ENCODE results near the gene COLQ.

COLQ gene

GRCh38 chr3:15521573-15521965, at the start of gene COLQ:
Gene COLQ (minus strand): TSS chr3:15521706. CDS start chr3:15521625, 81 bp downstream.
- no peak for DNase-seq (ENCODE audit: low spot score in 2 of 2)
- in situ Hi-C loops (cut with MboI; ENCODE audit: low sequenced_read_pairs), result no loop called here
- H3K4me3 ChIP-seq, result no peak within 1 kb of the TSS
- H3K27me3 ChIP-seq (ENCODE audit: low read depth), result peaks cover 25% of the 10 kb centered on the region
- no peaks in the 10 kb centered on the region for H3K9me3 ChIP-seq
- no peaks in the 10 kb centered on the region for H3K4me1 ChIP-seq
- H3K36me3 ChIP-seq (replicated peaks), result no peaks in the 10 kb centered on the region

GRCh38 chr3:15563190-15563589, 41.7 kb upstream of the COLQ start:
- no peak for DNase-seq (ENCODE audit: low spot score in 2 of 2)
- in situ Hi-C loops (cut with MboI; ENCODE audit: low sequenced_read_pairs), result no loop called here
- Histone ChIP-seq H3K4me3 (no peak overlapping the region), H3K9me3 (no peaks in the 10 kb centered on the region), H3K36me3 (replicated peaks) (peaks cover 26% of the 10 kb centered on the region), H3K27me3 (ENCODE audit: low read depth) (no peaks in the 10 kb centered on the region), H3K4me1 (peaks cover 4% of the 10 kb centered on the region)

- in situ Hi-C loops (cut with MboI; ENCODE audit: low sequenced_read_pairs), result no loop called here
- H3K27me3 ChIP-seq (ENCODE audit: low read depth), result no peaks in the 10 kb centered on the region
- peaks cover 20% of the 10 kb centered on the region for H3K36me3 ChIP-seq (replicated peaks)
Measured at GRCh38 chr3:15562560-15562959, 41.1 kb upstream of the COLQ start.

GRCh38 chr3:15558581-15558980, 37.1 kb upstream of the COLQ start:
- H3K4me1 ChIP-seq, result peaks cover 4% of the 10 kb centered on the region
- no peak for DNase-seq (ENCODE audit: low spot score in 2 of 2)
- H3K9me3 ChIP-seq, result no peaks in the 10 kb centered on the region
- no peaks in the 10 kb centered on the region for H3K27me3 ChIP-seq (ENCODE audit: low read depth)
- no peak overlapping the region for H3K4me3 ChIP-seq
- in situ Hi-C loops (cut with MboI; ENCODE audit: low sequenced_read_pairs), result no loop called here
- H3K36me3 ChIP-seq (replicated peaks), result peaks cover 10% of the 10 kb centered on the region

More at GRCh38 chr3:15562560-15562959, 41.1 kb upstream of the COLQ start:
- no peak overlapping the region for H3K4me3 ChIP-seq
- H3K9me3 ChIP-seq, result no peaks in the 10 kb centered on the region
- peaks cover 4% of the 10 kb centered on the region for H3K4me1 ChIP-seq
- no peak for DNase-seq (ENCODE audit: low spot score in 2 of 2)

- Histone ChIP-seq H3K4me1 (peaks cover 4% of the 10 kb centered on the region), H3K4me3 (no peak overlapping the region), H3K9me3 (no peaks in the 10 kb centered on the region), H3K36me3 (replicated peaks) (peaks cover 4% of the 10 kb centered on the region), H3K27me3 (ENCODE audit: low read depth) (no peaks in the 10 kb centered on the region)
- in situ Hi-C loops (cut with MboI; ENCODE audit: low sequenced_read_pairs), result no loop called here
- peak in 1 of 2 experiments; percentile 35 for DNase-seq (ENCODE audit: low spot score in 2 of 2)
Measured at GRCh38 chr3:15557511-15557946, 36.0 kb upstream of the COLQ start.

GRCh38 chr3:15556512-15556911, 35.0 kb upstream of the COLQ start:
- in situ Hi-C loops (cut with MboI; ENCODE audit: low sequenced_read_pairs), result no loop called here
- DNase-seq (ENCODE audit: low spot score in 2 of 2), result no peak
- no peaks in the 10 kb centered on the region for H3K9me3 ChIP-seq

GRCh38 chr3:15553749-15554148, 32.2 kb upstream of the COLQ start:
- no peak for DNase-seq (ENCODE audit: low spot score in 2 of 2)
- in situ Hi-C loops (cut with MboI; ENCODE audit: low sequenced_read_pairs), result no loop called here
- Histone ChIP-seq H3K4me1 (no peaks in the 10 kb centered on the region), H3K36me3 (replicated peaks) (no peaks in the 10 kb centered on the region), H3K4me3 (no peak overlapping the region), H3K9me3 (no peaks in the 10 kb centered on the region), H3K27me3 (ENCODE audit: low read depth) (no peaks in the 10 kb centered on the region)

More at GRCh38 chr3:15556512-15556911, 35.0 kb upstream of the COLQ start:
- Histone ChIP-seq H3K4me3 (no peak overlapping the region), H3K4me1 (peaks cover 4% of the 10 kb centered on the region), H3K27me3 (ENCODE audit: low read depth) (no peaks in the 10 kb centered on the region), H3K36me3 (replicated peaks) (0 out of 2 replicates have a peak, but pooled peaks cover 3% of the 10 kb centered on the region)

- Histone ChIP-seq H3K9me3 (no peaks in the 10 kb centered on the region), H3K36me3 (replicated peaks) (no peaks in the 10 kb centered on the region), H3K27me3 (ENCODE audit: low read depth) (no peaks in the 10 kb centered on the region), H3K4me3 (no peak overlapping the region), H3K4me1 (no peaks in the 10 kb centered on the region)
- DNase-seq (ENCODE audit: low spot score in 2 of 2), result no peak
- in situ Hi-C loops (cut with MboI; ENCODE audit: low sequenced_read_pairs), result no loop called here
Measured at GRCh38 chr3:15551902-15552301, 30.4 kb upstream of the COLQ start.

- Histone ChIP-seq H3K9me3 (no peaks in the 10 kb centered on the region), H3K4me1 (no peaks in the 10 kb centered on the region), H3K36me3 (replicated peaks) (no peaks in the 10 kb centered on the region), H3K4me3 (no peak overlapping the region), H3K27me3 (ENCODE audit: low read depth) (peaks cover 5% of the 10 kb centered on the region; the same call in 1 of the 2 replicates)
- no peak for DNase-seq (ENCODE audit: low spot score in 2 of 2)
- in situ Hi-C loops (cut with MboI; ENCODE audit: low sequenced_read_pairs), result no loop called here
Measured at GRCh38 chr3:15549846-15550245, 28.3 kb upstream of the COLQ start.

GRCh38 chr3:15542614-15543013, 21.1 kb upstream of the COLQ start:
- in situ Hi-C loops (cut with MboI; ENCODE audit: low sequenced_read_pairs), result no loop called here
- Histone ChIP-seq H3K4me3 (no peak overlapping the region), H3K4me1 (no peaks in the 10 kb centered on the region), H3K9me3 (no peaks in the 10 kb centered on the region), H3K36me3 (replicated peaks) (no peaks in the 10 kb centered on the region), H3K27me3 (ENCODE audit: low read depth) (peaks cover 5% of the 10 kb centered on the region; the same call in 1 of the 2 replicates)
- no peak for DNase-seq (ENCODE audit: low spot score in 2 of 2)

GRCh38 chr3:15541371-15541770, 19.9 kb upstream of the COLQ start:
- no peak for DNase-seq (ENCODE audit: low spot score in 2 of 2)
- no peak overlapping the region for H3K4me3 ChIP-seq
- H3K27me3 ChIP-seq (ENCODE audit: low read depth), result peaks cover 5% of the 10 kb centered on the region; the same call in 1 of the 2 replicates
- no peaks in the 10 kb centered on the region for H3K36me3 ChIP-seq (replicated peaks)
- no peaks in the 10 kb centered on the region for H3K4me1 ChIP-seq
- H3K9me3 ChIP-seq, result no peaks in the 10 kb centered on the region
- in situ Hi-C loops (cut with MboI; ENCODE audit: low sequenced_read_pairs), result no loop called here

- Histone ChIP-seq H3K27me3 (ENCODE audit: low read depth) (no peaks in the 10 kb centered on the region), H3K4me1 (no peaks in the 10 kb centered on the region), H3K4me3 (no peak overlapping the region), H3K36me3 (replicated peaks) (no peaks in the 10 kb centered on the region), H3K9me3 (no peaks in the 10 kb centered on the region)
- no peak for DNase-seq (ENCODE audit: low spot score in 2 of 2)
- in situ Hi-C loops (cut with MboI; ENCODE audit: low sequenced_read_pairs), result no loop called here
Measured at GRCh38 chr3:15539066-15539465, 17.6 kb upstream of the COLQ start.

GRCh38 chr3:15538345-15538744, 16.8 kb upstream of the COLQ start:
- Histone ChIP-seq H3K36me3 (replicated peaks) (no peaks in the 10 kb centered on the region), H3K4me1 (no peaks in the 10 kb centered on the region), H3K4me3 (no peak overlapping the region), H3K27me3 (ENCODE audit: low read depth) (no peaks in the 10 kb centered on the region), H3K9me3 (no peaks in the 10 kb centered on the region)
- no peak for DNase-seq (ENCODE audit: low spot score in 2 of 2)
- in situ Hi-C loops (cut with MboI; ENCODE audit: low sequenced_read_pairs), result no loop called here

GRCh38 chr3:15536856-15537255, 15.3 kb upstream of the COLQ start:
- Histone ChIP-seq H3K36me3 (replicated peaks) (no peaks in the 10 kb centered on the region), H3K4me1 (no peaks in the 10 kb centered on the region), H3K9me3 (no peaks in the 10 kb centered on the region), H3K27me3 (ENCODE audit: low read depth) (no peaks in the 10 kb centered on the region), H3K4me3 (no peak overlapping the region)
- DNase-seq (ENCODE audit: low spot score in 2 of 2), result no peak
- in situ Hi-C loops (cut with MboI; ENCODE audit: low sequenced_read_pairs), result no loop called here

- H3K4me1 ChIP-seq, result no peaks in the 10 kb centered on the region
Measured at GRCh38 chr3:15535732-15536131, 14.2 kb upstream of the COLQ start.

More at GRCh38 chr3:15535732-15536131, 14.2 kb upstream of the COLQ start:
- no peak for DNase-seq (ENCODE audit: low spot score in 2 of 2)
- no peaks in the 10 kb centered on the region for H3K27me3 ChIP-seq (ENCODE audit: low read depth)
- in situ Hi-C loops (cut with MboI; ENCODE audit: low sequenced_read_pairs), result no loop called here
- no peaks in the 10 kb centered on the region for H3K36me3 ChIP-seq (replicated peaks)
- H3K4me3 ChIP-seq, result no peak overlapping the region
- H3K9me3 ChIP-seq, result no peaks in the 10 kb centered on the region
